GM18508 (cell line): ENCODE results near the gene INPPL1.
"Not testable (repeated sequence)": the region's sequence is repeated elsewhere in the genome, so short reads cannot be mapped to it uniquely, and the experiment has no call there.

Experiments used
- ATAC-seq: cut with Tn5 transposase; IDR thresholded peaks from one replicate; pipeline ENCODE4 v1.9.1; 2021; ENCODE audit warnings: moderate number of reproducible peaks; ENCODE audit not compliant: insufficient read depth, unreplicated experiment

The INPPL1 gene, protein sequence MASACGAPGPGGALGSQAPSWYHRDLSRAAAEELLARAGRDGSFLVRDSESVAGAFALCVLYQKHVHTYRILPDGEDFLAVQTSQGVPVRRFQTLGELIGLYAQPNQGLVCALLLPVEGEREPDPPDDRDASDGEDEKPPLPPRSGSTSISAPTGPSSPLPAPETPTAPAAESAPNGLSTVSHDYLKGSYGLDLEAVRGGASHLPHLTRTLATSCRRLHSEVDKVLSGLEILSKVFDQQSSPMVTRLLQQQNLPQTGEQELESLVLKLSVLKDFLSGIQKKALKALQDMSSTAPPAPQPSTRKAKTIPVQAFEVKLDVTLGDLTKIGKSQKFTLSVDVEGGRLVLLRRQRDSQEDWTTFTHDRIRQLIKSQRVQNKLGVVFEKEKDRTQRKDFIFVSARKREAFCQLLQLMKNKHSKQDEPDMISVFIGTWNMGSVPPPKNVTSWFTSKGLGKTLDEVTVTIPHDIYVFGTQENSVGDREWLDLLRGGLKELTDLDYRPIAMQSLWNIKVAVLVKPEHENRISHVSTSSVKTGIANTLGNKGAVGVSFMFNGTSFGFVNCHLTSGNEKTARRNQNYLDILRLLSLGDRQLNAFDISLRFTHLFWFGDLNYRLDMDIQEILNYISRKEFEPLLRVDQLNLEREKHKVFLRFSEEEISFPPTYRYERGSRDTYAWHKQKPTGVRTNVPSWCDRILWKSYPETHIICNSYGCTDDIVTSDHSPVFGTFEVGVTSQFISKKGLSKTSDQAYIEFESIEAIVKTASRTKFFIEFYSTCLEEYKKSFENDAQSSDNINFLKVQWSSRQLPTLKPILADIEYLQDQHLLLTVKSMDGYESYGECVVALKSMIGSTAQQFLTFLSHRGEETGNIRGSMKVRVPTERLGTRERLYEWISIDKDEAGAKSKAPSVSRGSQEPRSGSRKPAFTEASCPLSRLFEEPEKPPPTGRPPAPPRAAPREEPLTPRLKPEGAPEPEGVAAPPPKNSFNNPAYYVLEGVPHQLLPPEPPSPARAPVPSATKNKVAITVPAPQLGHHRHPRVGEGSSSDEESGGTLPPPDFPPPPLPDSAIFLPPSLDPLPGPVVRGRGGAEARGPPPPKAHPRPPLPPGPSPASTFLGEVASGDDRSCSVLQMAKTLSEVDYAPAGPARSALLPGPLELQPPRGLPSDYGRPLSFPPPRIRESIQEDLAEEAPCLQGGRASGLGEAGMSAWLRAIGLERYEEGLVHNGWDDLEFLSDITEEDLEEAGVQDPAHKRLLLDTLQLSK

DNA sequence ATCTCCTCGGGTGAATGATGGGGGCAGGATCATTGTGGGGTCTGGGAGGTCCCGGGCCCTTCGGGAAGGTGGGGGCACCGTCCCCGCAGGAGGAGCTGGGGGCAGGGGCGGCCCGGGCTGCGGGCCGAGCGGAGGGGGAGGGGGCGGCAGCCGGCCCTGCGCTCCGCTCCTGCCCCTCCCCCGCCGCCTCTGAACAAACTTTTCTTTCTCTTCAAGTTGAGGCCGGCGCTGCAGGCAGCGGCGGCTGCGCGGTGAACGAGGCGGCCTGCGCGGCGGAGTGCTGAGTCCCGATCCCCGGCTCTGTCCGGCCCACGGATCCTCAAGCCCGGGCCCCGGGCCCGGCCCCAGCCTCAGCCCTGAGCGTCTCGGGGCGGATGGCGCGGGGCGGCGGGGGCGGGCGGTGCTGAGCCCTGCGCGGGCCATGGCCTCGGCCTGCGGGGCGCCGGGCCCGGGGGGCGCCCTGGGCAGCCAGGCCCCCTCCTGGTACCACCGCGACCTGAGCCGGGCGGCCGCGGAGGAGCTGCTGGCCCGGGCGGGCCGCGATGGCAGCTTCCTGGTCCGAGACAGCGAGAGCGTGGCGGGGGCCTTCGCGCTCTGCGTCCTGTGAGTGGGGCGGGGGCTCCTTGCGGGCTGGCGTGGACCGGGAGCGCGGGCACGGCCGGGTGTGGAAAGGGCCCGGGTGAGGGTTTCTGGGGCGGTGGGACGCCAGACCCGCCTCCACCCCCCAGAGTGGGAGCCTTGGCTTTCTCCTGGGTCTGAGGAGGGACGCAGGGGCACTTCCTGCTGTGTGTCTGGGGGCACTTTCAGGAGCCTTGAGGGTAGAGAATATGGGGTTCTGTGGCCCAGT is at the start of gene INPPL1:
Gene INPPL1, plus strand, starts transcription at position 204 of the 847 bp plus-strand sequence. Its CDS starts 218 bp downstream, at position 422.
- no peak for ATAC-seq

GRCh38 chr11:72177656-72178055 is 46.9 kb upstream of the INPPL1 start:
- no peak for ATAC-seq

DNA sequence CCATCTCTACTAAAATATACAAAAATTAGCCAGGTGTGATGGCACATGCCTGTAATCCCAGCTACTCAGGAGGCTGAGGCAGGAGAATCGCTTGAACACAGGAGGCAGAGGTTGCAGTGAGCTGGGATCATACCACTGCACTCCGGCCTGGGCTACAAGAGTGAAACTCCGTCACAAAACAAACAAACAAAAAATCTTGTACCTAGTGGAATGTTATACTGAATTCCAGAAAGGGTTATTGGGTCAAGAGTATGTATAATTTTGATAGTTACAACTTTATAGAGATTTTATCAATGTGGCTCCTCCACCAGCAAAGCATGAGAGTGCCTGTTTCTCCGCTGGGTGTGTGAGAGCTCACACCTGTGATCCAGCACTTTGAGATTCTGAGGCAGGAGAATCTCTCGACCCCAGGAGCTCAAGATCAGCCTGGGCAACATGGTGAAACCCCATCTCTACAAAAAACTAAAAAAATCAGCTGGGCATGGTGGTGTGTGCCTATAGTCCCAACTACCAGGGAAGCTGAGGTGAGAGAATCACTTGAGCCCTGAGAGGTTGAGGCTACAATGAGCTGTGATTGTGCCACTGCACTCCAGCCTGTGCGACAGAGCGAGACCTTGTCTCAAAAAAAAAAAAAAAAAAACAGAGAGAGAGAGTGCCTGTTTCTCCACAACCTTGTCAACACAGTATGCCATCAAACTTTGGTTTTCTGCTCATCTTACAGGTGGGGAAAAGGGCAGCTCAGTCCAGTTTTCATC is 45.3 kb upstream of the INPPL1 start:
- no peak for ATAC-seq

DNA sequence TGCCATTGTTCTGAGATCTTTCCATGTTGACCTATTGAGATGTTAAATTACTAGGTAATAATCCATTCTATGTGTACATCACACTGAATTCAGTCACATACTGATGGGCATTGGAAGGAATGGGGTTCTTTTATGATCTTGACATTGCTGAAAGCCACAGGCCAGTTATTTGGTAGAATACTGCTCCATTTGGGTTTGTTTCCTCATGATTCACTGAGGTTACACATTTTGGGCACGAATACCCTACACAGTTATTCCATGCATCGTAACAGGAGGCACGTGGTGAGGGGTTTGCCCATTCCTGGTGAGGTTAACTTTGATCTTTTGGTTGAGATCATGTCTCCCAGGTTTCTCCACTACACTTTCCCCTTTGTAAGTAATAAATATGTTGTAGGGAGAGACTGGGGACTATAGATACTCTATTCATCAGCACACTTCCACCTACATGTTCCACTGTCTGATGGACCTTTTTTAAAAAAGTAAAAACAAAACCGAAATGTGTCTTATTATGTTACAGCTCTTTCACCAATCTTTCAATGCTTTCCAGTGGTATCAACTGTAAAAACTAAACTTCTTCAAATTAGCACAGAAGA is 44.7 kb upstream of the INPPL1 start:
- no peak for ATAC-seq

GRCh38 chr11:72180892-72181552 is 43.5 kb upstream of the INPPL1 start:
- not testable (repeated sequence) for ATAC-seq

DNA sequence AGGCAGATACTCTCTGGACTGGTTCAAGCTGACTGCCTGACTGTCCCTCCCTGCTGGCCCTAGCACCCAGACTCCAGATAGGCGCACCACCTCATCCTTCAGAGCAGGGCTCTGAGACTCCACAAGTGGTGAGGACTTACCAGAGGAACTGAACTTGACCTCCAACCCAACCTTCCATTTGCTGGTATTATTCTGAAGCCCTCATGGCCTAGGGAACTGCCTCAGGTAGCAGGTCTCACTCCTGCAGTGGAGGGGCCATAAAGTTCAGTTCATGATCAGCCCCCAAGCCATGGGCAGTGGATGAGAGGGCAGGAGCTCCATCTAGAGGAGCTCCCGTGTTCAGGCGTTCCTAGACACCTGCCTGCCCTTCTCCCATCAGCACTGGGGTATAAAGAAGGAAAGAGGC is 43.0 kb upstream of the INPPL1 start:
- not testable (repeated sequence) for ATAC-seq

GRCh38 chr11:72188267-72188666 is 36.3 kb upstream of the INPPL1 start:
- no peak for ATAC-seq

DNA sequence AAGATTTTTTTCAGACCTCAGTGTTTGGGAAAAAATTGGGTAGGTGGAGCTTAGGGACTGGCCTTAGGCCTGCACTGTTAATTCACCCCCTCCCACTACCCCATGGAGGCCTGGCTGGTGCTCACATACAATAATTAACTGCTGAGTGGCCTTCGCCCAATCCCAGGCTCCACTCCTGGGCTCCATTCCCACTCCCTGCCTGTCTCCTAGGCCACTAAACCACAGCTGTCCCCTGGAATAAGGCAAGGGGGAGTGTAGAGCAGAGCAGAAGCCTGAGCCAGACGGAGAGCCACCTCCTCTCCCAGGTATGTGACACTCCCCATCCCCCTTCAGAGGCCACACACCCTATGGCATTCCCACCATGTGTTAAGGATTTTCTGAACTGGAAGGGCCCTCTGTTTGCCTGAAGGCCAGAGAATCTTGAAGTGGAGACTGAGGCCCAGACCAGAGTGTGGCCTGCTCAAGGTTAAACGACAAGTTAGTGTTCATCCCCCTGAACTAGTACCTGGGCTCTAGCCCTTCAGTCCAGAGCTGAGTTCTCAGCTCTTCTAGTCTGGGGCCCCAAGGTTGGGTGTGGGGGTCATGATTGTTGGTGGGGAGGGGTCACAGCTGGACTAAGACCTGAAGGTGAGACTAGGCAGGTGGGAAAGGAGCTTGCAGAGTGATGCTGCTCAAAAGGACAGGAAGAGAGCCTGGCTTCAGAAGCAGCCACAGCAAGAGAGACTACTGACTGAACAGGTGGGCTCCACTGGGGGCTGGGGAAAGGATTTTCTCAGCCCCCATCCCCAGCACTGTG is 34.9 kb upstream of the INPPL1 start:
- ATAC-seq, result no peak

- no peak for ATAC-seq
Observed at GRCh38 chr11:72190631-72191071, 33.9 kb upstream of the INPPL1 start.

DNA sequence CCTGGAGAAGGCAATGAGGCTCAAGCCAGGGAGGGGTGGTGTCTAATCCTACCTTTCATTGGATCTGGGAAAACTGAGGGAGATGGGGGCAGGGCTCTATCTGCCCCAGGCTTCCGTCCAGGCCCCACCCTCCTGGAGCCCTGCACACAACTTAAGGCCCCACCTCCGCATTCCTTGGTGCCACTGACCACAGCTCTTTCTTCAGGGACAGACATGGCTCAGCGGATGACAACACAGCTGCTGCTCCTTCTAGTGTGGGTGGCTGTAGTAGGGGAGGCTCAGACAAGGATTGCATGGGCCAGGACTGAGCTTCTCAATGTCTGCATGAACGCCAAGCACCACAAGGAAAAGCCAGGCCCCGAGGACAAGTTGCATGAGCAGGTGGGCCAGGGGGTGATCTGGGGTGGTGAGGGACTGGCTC is 32.6 kb upstream of the INPPL1 start, which contains the start of gene FOLR1:
Gene FOLR1, plus strand, starts transcription at position 180 of the 421 bp plus-strand sequence. Its CDS starts 34 bp downstream, at position 214.
- ATAC-seq, result no peak

- ATAC-seq, result no peak
Observed at GRCh38 chr11:72195518-72196270, 28.9 kb upstream of the INPPL1 start.

- not testable (repeated sequence) for ATAC-seq
Observed at GRCh38 chr11:72201445-72201844, 23.1 kb upstream of the INPPL1 start.

DNA sequence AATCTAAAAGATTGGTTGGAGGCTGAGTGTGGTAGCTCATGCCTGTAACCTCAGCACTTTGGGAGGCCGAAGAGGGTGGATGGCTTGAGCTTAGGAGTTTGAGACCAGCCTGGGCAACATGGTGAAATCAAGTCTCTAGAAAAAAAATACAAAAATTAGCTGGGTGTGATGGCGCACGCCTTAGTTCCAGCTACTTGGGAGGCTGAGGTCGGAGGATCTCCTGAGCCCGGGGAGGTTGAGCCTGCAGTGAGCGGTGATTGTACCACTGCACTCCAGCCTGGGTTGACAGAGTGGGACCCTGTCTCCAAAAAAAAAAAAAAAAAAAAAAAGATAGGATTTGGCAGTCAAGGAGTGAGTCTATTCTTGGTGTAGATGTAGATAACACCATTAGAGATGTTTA is 22.0 kb upstream of the INPPL1 start:
- ATAC-seq, result no peak

- ATAC-seq, result no peak
Observed at GRCh38 chr11:72203163-72203562, 21.4 kb upstream of the INPPL1 start.

DNA sequence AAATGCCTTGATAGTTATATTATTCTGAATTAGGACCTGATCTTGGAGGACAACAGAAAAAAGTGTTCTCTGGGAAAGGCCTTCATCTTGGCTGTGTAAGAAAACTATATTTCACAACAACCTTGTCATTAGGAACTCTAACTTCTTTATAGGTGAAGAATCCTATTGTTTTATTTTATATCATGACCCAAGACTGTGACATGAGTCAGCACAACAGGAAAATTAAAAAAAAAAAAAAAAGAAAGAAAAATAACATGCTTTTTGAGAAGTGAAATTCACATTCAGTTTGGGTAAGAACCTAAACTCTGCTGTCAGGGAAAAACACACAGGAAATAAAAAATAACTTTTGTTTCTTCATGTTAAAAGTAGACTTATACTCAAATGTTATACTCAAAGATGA is 19.7 kb upstream of the INPPL1 start:
- no peak for ATAC-seq

GRCh38 chr11:72206794-72207193 is 17.8 kb upstream of the INPPL1 start:
- not testable (repeated sequence) for ATAC-seq
